Mesenteric fat pad (tissue), 1 donor: Measurements from ENCODE around the gene PCED1B. TPM values are rescaled to one million over a fixed set of nuclear protein-coding genes. Genes with fewer than 3 reads are reported as not detected.
"Not testable (repeated sequence)": the region's sequence is repeated elsewhere in the genome, so short reads cannot be mapped to it uniquely, and the experiment has no call there.

Source experiments
- DNase-seq: peaks from one replicate; pipeline ENCODE4 v3.0.0-alpha.2; 2020; ENCODE audit warnings: low spot score
- total RNA-seq: library from RNA; stranded (reverse); fragmentation: NEBNext Ultra II Directional; extraction: Animal tissue kit (Norgen Biotek cat#: 25700); gene quantifications from one replicate; pipeline ENCODE4 v1.2.1, GENCODE V29; 2021
- donor health status: DM: yes; HTN: yes; CAD: no.

PCED1B gene
- total RNA-seq, 1 donor from 2014 or later = 6.1 TPM

GRCh38 chr12:47164724-47165439 is 85.5 kb downstream of the PCED1B start:
- no peak for DNase-seq

- no peak for DNase-seq
Observed at GRCh38 chr12:47165934-47166333, 86.5 kb downstream of the PCED1B start.

GRCh38 chr12:47166365-47166764 is 86.9 kb downstream of the PCED1B start:
- DNase-seq = no peak

DNA sequence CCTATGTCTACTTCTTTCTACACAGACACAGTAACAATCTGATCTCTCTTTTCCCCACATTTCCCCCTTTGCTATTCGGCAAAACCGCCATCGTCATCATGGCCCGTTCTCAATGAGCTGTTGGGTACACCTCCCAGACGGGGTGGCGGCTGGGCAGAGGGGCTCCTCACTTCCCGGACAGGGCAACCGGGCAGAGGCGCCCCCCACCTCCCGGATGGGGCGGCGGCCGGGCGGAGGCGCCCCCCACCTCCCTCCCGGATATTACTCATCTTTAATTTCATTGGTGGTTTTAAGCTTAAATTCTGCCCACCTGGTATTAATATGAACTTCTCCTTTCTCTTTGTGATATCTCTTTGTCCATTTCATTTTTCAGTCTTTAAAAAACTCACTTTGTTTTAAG is 90.9 kb downstream of the PCED1B start:
- DNase-seq = not testable (repeated sequence)

DNA sequence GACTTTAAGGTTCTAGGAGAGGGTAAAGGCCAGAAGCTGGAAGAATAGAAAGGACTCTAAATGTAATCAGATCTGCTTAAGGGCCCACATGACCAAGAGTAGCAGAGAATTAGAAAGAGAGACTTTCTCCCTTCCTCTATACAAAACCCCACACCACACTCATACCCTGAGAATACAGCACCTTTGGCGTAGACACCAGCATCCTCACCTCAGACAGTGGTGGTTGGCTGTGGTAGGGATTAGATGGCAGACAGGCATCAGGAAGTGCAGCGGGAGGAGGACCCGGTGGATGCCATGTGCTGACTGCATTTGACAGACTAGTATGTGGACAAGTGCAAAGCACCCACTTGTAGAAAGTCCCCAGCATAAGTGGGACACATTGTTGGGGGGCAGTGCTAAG is 98.6 kb downstream of the PCED1B start:
- DNase-seq = no peak

DNA sequence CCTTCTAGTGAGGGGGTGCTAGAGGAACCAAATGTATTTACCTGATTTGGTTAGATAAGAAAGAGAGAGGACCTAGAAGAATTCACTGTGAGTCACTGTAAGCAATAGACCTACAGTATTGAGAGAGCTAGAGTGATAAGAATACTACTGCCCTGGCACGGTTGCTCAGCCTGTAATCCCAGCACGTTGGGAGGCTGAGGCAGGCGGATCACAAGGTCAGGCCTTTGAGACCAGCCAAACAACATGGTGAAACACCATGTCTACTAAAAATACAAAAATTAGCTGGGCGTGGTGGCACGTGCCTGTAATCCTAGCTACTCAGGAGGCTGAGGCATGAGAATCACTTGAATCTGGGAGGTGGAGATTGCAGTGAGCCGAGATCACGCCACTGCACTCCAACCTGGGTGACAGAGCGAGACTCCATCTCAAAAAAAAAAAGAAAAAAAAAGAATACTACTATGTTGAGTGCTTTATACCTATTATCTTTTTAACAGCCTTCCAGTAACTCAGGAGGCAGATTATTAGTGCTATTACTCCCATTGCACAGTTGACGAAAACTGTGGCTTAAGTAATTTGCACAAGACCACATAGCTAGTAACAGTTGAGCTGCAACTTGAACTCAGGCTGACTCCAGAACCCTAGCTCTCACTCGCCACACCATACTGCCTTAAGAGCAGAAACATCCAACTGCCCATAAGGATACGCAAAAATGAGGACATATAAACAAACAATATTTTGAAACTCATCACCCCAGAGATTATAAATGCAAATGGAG is 102.9 kb downstream of the PCED1B start:
- not testable (repeated sequence) for DNase-seq

- DNase-seq = no peak
Observed at GRCh38 chr12:47184229-47184628, 104.8 kb downstream of the PCED1B start.

DNA sequence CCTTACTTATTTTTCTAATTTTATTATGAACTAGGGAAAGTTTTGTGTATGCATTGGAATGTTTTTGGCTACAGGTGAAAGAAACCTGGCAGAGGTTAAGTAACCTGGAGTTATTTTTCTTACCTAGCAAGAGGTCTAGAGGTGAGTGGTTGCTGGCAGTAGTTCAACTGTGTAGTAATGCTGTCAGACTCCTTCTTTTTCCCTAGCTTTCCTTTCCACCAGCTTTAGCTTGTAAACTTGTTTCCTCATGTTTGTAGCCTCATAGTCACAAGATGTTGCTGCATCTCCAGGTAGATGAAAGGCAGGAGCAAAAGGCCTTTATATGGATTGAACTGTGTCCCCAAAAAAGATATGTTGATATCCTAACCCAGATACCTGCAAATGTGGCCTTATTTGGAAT is 105.4 kb downstream of the PCED1B start:
- DNase-seq = no peak

DNA sequence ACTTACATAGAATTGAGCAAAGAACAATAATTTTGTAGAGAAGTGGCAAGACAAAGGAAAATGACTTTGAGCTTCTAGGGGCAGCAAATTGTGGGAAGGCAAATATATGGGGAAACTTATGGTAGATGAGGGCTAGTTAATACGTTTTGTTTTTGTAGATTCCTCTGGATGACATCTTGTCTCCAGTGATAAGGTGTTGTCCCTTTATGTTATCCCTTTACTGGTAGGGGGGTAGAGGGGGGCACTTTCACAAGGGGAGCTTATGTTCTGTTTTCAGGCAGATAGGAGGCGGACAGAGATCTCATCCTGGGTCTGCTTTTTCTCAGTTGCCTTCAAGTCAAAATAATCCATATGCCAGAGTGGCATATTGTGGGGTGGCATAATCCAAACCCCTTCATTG is 106.8 kb downstream of the PCED1B start:
- DNase-seq = no peak

- no peak for DNase-seq
Observed at GRCh38 chr12:47188576-47189441, 109.4 kb downstream of the PCED1B start.

- no peak for DNase-seq
Observed at GRCh38 chr12:47189728-47190127, 110.3 kb downstream of the PCED1B start.

DNA sequence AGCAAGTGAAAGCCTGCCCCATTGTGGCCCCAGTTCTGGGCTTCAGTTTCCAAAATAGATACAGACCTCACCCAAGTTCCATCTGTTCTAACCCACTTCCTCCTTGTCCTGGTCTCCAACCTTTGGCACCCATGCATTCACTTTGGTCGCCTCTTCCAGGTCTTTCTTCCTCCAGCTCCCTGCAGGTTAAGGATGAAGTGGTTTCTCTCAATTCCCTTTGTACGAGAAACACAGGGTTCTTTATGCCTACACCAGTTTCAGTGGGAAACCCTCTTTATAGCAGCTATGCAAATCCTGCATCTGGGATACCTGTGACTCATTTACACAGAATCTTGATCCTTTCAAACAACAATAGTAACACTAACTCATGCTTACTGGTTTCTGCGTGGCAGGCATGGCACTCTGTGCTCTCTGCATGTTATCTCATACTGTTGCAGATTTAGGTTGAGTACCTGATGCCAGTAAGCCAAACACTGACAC is 110.9 kb downstream of the PCED1B start:
- DNase-seq = no peak

DNA sequence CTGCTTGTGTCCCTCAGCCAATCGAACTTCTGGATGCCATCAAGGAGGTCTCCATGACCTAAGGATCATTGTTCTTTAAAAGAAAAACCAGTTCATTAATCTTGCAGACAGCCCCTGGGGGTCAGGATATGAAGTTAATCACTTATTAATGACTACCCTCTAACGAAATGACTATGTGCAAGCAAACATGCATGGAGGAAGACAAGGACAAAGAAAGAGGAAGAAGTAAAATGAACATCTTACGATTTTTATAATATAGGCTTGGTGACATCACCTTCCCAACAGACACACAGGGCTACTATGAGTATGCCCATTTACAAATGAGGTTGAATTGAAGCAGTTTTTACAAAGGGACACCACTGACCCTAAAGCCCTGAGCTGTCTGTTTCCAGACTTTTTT is 111.5 kb downstream of the PCED1B start:
- no peak for DNase-seq

- no peak for DNase-seq
Observed at GRCh38 chr12:47192051-47192450, 112.6 kb downstream of the PCED1B start.

- DNase-seq = no peak
Observed at GRCh38 chr12:47193066-47193465, 113.6 kb downstream of the PCED1B start.

- DNase-seq = no peak
Observed at GRCh38 chr12:47194501-47194900, 115.1 kb downstream of the PCED1B start.

DNA sequence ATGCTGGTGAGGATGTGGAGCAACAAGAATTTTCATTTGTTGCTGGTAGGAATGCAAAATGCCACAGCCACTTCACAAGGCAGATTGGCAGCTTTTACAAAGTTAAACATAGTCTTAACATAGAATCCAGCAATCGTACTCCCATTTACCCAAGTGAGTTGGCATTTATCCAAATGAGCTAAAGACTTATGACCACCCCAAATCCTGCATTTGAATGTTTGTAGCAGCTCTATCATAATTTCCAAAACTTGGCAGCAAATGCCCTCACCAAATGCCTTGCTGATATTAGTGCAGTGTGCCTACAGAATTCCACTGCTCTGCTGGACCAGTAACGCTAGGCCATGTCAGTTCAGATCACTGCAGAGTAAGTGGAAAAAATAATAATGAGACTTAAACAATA is 121.0 kb downstream of the PCED1B start:
- DNase-seq = no peak

DNA sequence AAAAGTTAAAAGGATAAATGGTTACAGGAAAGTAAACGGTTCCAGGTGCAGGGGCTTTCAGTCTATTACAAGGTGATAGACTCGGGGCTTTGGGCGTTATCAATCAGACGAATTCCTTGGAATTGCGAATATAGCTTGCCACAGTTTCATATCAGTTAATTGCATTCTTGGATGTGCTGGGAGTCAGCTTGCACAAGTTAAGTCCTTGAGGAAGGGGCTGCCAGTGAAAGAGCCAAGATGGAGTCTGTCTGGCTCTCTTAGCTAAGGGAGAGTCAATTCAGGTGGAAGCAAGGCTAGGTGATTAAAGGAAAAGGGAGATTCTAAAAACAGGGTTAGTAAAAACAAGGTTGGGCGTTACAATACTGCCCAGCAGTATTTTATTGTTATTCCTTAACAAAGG is 121.8 kb downstream of the PCED1B start:
- DNase-seq = not testable (repeated sequence)

DNA sequence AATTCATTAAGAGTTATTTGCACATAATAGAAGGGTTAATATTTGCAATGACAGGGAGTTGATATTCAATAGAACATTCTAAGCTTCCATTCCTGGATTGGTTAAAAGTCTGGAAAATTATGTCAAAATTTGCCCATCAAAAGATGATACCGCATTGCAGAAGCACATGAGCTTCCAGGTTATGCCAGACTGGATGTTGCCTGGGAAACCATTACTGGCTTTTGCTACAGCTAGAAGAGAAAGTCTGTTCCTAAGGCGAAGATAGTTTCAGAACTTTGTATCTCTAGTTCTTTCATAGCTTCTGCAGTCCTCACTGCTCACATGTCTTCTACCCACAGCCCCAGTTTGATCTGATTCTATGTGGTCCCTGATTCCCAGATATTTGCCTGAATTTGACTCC is 122.8 kb downstream of the PCED1B start:
- no peak for DNase-seq

DNA sequence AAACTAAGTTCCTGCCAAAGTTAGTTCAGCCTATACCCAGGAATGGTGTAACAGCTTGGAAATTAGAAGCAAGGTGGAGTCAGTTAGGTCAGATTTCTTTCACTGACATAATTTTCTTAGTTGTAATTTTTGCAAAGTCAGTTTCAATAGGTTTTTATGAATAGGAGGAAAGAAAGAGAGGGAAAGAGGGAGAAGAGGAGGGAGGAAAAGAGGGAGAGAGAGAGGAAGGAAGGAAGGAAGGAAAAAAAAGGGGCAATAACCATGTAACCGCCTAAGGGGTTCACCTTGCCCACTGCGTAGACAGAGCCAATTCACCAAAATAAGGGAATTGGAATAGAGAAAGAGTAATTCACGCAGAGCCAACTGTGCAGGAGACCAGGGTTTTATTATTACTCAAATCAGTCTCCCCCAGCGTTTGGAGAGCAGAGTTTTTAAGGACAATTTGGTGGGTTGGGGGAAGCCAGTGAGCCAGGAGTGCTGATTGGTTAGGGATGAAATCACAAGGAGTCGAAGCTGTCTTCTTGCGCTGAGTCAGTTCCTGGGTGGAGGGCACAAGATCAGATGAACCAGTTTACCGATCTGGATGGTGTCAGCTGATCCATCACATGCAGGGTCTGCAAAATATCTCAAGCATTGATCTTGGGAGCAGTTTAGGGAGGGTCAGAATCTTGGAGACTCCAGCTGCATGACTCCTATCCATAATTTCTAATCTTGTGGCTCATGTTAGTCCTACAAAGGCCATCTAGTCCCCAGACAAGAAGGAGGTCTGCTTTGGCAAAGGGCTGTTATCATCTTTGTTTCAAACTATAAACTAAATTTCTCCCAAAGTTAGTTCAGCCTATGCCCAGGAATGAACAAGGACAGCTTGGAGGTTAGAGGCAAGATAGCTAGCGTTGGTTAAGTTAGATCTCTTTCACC is 126.4 kb downstream of the PCED1B start:
- DNase-seq = no peak
